Stimulated activated CD8-positive, alpha-beta memory T cell treated with anti-CD3 and anti-CD28 coated beads, Interleukin-7, amount 100 ng/mL, for 24 hours (primary cell): ENCODE data around the gene MYCBP2.
"Not testable (repeated sequence)": the region's sequence is repeated elsewhere in the genome, so short reads cannot be mapped to it uniquely, and the experiment has no call there.

Source experiments
- DNase-seq: peaks from one replicate; pipeline ENCODE4 v3.0.0-alpha.2; 2020; ENCODE audit warnings: low read depth

Gene MYCBP2

GRCh38 chr13:77291774-77292173, 35.1 kb downstream of the MYCBP2 start:
- no peak for DNase-seq

GRCh38 chr13:77290342-77290741, 36.6 kb downstream of the MYCBP2 start:
- DNase-seq, result no peak

- no peak for DNase-seq
Measured at GRCh38 chr13:77289851-77290250, 37.0 kb downstream of the MYCBP2 start.

GRCh38 chr13:77285632-77286031, 41.3 kb downstream of the MYCBP2 start:
- not testable (repeated sequence) for DNase-seq

GRCh38 chr13:77285098-77285497, 41.8 kb downstream of the MYCBP2 start:
- DNase-seq, result no peak

- no peak for DNase-seq
Measured at GRCh38 chr13:77274126-77274525, 52.8 kb downstream of the MYCBP2 start.

- no peak for DNase-seq
Measured at GRCh38 chr13:77269141-77269540, 57.8 kb downstream of the MYCBP2 start.

- DNase-seq, result no peak
Measured at GRCh38 chr13:77267362-77267761, 59.5 kb downstream of the MYCBP2 start.

GRCh38 chr13:77265336-77265735, 61.6 kb downstream of the MYCBP2 start:
- DNase-seq, result no peak

GRCh38 chr13:77262198-77262597, 64.7 kb downstream of the MYCBP2 start:
- DNase-seq, result no peak

GRCh38 chr13:77250975-77251374, 75.9 kb downstream of the MYCBP2 start:
- DNase-seq, result no peak

GRCh38 chr13:77245224-77245623, 81.7 kb downstream of the MYCBP2 start:
- DNase-seq, result not testable (repeated sequence)

GRCh38 chr13:77239312-77239711, 87.6 kb downstream of the MYCBP2 start:
- no peak for DNase-seq

GRCh38 chr13:77235456-77236022, 91.4 kb downstream of the MYCBP2 start:
- no peak for DNase-seq

- no peak for DNase-seq
Measured at GRCh38 chr13:77233159-77233558, 93.7 kb downstream of the MYCBP2 start.

- DNase-seq, result no peak
Measured at GRCh38 chr13:77230560-77230959, 96.3 kb downstream of the MYCBP2 start.

GRCh38 chr13:77225946-77226345, 100.9 kb downstream of the MYCBP2 start:
- DNase-seq, result no peak

- no peak for DNase-seq
Measured at GRCh38 chr13:77222909-77223308, 104.0 kb downstream of the MYCBP2 start.

- DNase-seq, result no peak
Measured at GRCh38 chr13:77222000-77222690, 104.7 kb downstream of the MYCBP2 start.

- DNase-seq, result no peak
Measured at GRCh38 chr13:77219401-77219800, 107.5 kb downstream of the MYCBP2 start.

- no peak for DNase-seq
Measured at GRCh38 chr13:77218274-77218673, 108.6 kb downstream of the MYCBP2 start.

- no peak for DNase-seq
Measured at GRCh38 chr13:77215543-77215942, 111.4 kb downstream of the MYCBP2 start.

GRCh38 chr13:77213644-77214043, 113.2 kb downstream of the MYCBP2 start:
- DNase-seq, result no peak

- no peak for DNase-seq
Measured at GRCh38 chr13:77207943-77208342, 119.0 kb downstream of the MYCBP2 start.
